Mesodermal cell (in vitro differentiated cells): Measurements from ENCODE around the gene CEP104.

Source experiments
- H3K27ac ChIP-seq: 2 replicates; pipeline ENCODE4 v1.7.0; 2013; ENCODE audit warnings: mild to moderate bottlenecking, low read depth, low read length, moderate library complexity; ENCODE audit not compliant: severe bottlenecking
- H3K36me3 ChIP-seq: 2 replicates; pipeline ENCODE4 v1.7.1; 2013; ENCODE audit warnings: mild to moderate bottlenecking, low read length, moderate library complexity; ENCODE audit not compliant: control insufficient read depth, insufficient read depth
- H3K4me1 ChIP-seq: one replicate; pipeline ENCODE4 v1.7.1; 2013; ENCODE audit warnings: mild to moderate bottlenecking, low read length; ENCODE audit not compliant: insufficient read depth, control insufficient read depth, poor library complexity, severe bottlenecking
- H3K4me3 ChIP-seq: 2 replicates; pipeline ENCODE4 v1.7.0; 2013; ENCODE audit warnings: low read length, control low read depth, mild to moderate bottlenecking; ENCODE audit not compliant: insufficient read depth, poor library complexity, severe bottlenecking; ENCODE audit errors: extremely low read depth
- H3K9me3 ChIP-seq: 2 replicates; pipeline ENCODE4 v1.7.1; 2013; ENCODE audit warnings: mild to moderate bottlenecking, low read length, moderate library complexity; ENCODE audit not compliant: control insufficient read depth
- WGBS, 2 experiments: methylation state at CpG; one replicate each; pipeline ENCODE4 v1.1.5; 2013; ENCODE audit warnings: missing lambda C conversion rate in 2 of 2; ENCODE audit not compliant: insufficient coverage in 2 of 2; 5-methylcytosine and 5-hydroxymethylcytosine counted together

Gene CEP104

DNA sequence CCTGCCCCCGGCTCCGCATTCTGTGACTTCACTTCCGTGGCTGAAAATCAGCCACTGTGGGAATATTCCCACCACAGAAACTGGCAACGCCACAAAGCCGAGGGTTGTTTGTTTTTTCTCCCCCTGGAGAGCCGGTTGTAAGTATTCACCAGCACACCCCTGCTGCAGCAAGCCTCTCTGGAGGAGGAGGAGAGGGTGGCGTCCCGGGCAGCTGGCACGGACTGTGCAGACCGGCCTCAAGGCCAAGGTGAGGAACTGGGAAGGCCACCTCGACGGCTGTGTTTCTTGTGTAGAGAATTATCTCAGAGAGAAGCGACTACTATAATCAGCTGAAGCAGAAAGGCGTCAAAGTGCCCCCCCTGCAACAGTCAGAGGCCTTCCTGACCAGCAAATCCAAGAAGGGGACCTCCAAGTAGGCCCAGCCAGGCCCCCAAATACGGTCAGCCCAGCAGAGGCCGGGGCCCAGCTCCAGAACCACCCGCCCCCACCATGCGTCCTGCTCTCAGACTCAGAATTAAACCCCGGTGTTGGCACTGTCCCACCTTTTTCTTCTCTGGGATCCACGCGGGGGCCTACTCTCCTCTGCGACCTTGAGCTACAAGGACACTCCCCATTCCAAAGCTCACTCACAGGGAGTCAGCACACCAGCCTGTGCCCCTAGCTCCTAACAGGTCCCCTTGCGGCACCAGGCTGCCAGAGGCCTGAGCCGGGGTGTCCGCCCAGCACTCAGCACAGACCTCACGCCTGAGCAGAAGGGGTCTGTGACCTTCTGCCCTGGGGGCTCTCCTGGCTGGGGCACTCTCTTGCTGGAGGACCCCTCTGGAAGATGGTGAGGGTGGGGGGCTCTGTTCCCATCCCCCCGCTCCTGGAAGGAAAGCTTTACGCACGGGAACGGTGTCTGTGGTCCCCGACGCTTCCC is 85.6 kb downstream of the CEP104 start:
- no peak overlapping the region for H3K27ac ChIP-seq
- H3K36me3 ChIP-seq = no peaks in the 10 kb centered on the region
- no peaks in the 10 kb centered on the region for H3K9me3 ChIP-seq
- 68 to 77% methylated on average over 10 to 21 of the region's 32 CpGs for WGBS, 2 experiments
- peaks cover 25% of the 10 kb centered on the region for H3K4me1 ChIP-seq
- peak overlapping the region; percentile 49 for H3K4me3 ChIP-seq

GRCh38 chr1:3770047-3770765 is 86.8 kb downstream of the CEP104 start:
- 91 to 94% methylated on average over 10 to 15 of the region's 16 CpGs for WGBS, 2 experiments

GRCh38 chr1:3768811-3769390 is 88.1 kb downstream of the CEP104 start:
- Histone ChIP-seq H3K36me3 (no peaks in the 10 kb centered on the region), H3K4me1 (peaks cover 5% of the 10 kb centered on the region), H3K27ac (no peak overlapping the region), H3K4me3 (no peak overlapping the region), H3K9me3 (no peaks in the 10 kb centered on the region)
- WGBS, 2 experiments = 92 to 98% methylated on average over 16 to 19 of the region's 22 CpGs

More at GRCh38 chr1:3770047-3770765, 86.8 kb downstream of the CEP104 start:
- H3K27ac ChIP-seq = no peak overlapping the region
- H3K4me3 ChIP-seq = no peak overlapping the region
- H3K36me3 ChIP-seq = no peaks in the 10 kb centered on the region
- no peaks in the 10 kb centered on the region for H3K9me3 ChIP-seq
- peaks cover 13% of the 10 kb centered on the region for H3K4me1 ChIP-seq

- Histone ChIP-seq H3K9me3 (no peaks in the 10 kb centered on the region), H3K4me3 (no peak overlapping the region), H3K4me1 (peaks cover 5% of the 10 kb centered on the region), H3K27ac (no peak overlapping the region), H3K36me3 (no peaks in the 10 kb centered on the region)
- WGBS, 2 experiments = 87 to 89% methylated on average over 8 to 10 of the region's 17 CpGs
Observed at GRCh38 chr1:3767328-3767925, 89.6 kb downstream of the CEP104 start.

DNA sequence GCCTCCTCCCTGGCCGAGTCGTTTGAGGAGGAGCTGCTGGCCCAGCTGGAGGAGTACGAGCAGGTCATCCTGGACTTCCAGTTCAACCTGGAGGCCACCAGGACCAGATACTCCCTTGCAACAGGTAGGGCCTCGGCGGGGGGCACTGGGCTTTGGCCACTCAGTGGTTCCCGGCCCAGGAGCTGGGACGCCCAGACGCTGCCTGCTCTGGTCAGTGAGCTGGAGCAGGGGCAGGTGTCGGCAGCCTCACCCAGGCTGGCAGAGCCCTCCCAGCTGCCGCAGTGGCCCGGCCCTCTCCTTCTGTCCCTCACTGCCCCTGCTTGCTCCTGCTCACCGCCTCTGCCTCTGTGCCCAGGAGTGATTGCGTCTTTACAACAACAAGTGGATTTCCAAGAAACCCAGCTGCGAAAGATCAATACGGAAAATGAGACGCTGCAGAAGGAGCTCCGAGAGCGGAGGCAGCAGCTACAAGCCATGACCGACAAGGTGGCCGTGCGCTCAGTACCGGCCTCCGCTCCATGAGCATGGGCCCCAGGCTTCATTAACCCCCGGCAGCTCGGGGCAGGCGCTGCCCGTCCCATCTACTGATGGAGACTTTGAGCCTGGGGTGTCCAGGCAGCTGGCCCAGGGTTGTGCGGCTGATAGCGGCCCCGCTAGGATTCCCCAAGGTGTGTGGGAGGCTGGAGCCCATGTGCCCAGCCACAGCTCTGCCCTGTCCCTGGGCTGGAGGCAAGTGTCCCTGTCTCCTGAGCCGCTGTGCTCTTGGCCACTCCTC is 93.5 kb downstream of the CEP104 start:
- no peaks in the 10 kb centered on the region for H3K36me3 ChIP-seq
- no peaks in the 10 kb centered on the region for H3K4me1 ChIP-seq
- no peak overlapping the region for H3K4me3 ChIP-seq
- H3K27ac ChIP-seq = no peak overlapping the region
- 90 to 94% methylated on average over 27 to 31 of the region's 31 CpGs for WGBS, 2 experiments
- H3K9me3 ChIP-seq = peaks cover 9% of the 10 kb centered on the region

- 81 to 92% methylated on average over 9 to 11 of the region's 12 CpGs for WGBS, 2 experiments
- Histone ChIP-seq H3K4me1 (no peaks in the 10 kb centered on the region), H3K9me3 (peaks cover 9% of the 10 kb centered on the region), H3K27ac (no peak overlapping the region), H3K36me3 (no peaks in the 10 kb centered on the region), H3K4me3 (no peak overlapping the region)
Observed at GRCh38 chr1:3762873-3763228, 94.2 kb downstream of the CEP104 start.

- 78 to 85% methylated on average over 10 to 13 of the region's 15 CpGs for WGBS, 2 experiments
- no peak overlapping the region for H3K27ac ChIP-seq
Observed at GRCh38 chr1:3762151-3762872, 94.7 kb downstream of the CEP104 start.

More at GRCh38 chr1:3762151-3762872, 94.7 kb downstream of the CEP104 start:
- H3K9me3 ChIP-seq = peaks cover 9% of the 10 kb centered on the region
- H3K4me1 ChIP-seq = no peaks in the 10 kb centered on the region
- no peak overlapping the region for H3K4me3 ChIP-seq
- no peaks in the 10 kb centered on the region for H3K36me3 ChIP-seq
